NT2/D1 (cell line): ENCODE measurements around the gene WDR86.
A peak's percentile ranks its signal among the peaks of the same experiment; 100 is the strongest.

ENCODE experiments used
- DNase-seq: peaks from one replicate; pipeline ENCODE4 v3.0.0-alpha.2; 2011; ENCODE audit warnings: low read depth, low spot score
- H3K27me3 ChIP-seq: 2 replicates; pipeline ENCODE4 v1.6.0; 2011; ENCODE audit warnings: mild to moderate bottlenecking; ENCODE audit not compliant: insufficient read length, insufficient read depth
- H3K36me3 ChIP-seq: 2 replicates; pipeline ENCODE4 v1.6.1; 2011; ENCODE audit warnings: mild to moderate bottlenecking, low read length, mixed read lengths; ENCODE audit not compliant: insufficient read depth, insufficient read length
- H3K4me1 ChIP-seq: 2 replicates; pipeline ENCODE4 v1.5.1; 2011; ENCODE audit not compliant: insufficient read depth, insufficient read length
- H3K4me3 ChIP-seq: 2 replicates; pipeline ENCODE4 v1.5.1; 2011; ENCODE audit warnings: low read depth; ENCODE audit not compliant: insufficient read length
- H3K9ac ChIP-seq: 2 replicates; pipeline ENCODE4 v1.6.0; 2011; ENCODE audit warnings: low read depth; ENCODE audit not compliant: insufficient read length
- H3K9me3 ChIP-seq: 2 replicates; pipeline ENCODE4 v1.5.1; 2011; ENCODE audit warnings: mild to moderate bottlenecking, low read length; ENCODE audit not compliant: insufficient read depth
- SUZ12 ChIP-seq: IDR thresholded peaks from 2 replicates; pipeline ENCODE4 v1.6.1; 2011; ENCODE audit not compliant: insufficient read length, insufficient read depth; ENCODE audit errors: extremely low read depth
- YY1 ChIP-seq: IDR thresholded peaks from 2 replicates; pipeline ENCODE4 v1.6.1; 2011; ENCODE audit not compliant: insufficient read length, insufficient read depth
- ZNF274 ChIP-seq: IDR thresholded peaks from 2 replicates; pipeline ENCODE4 v1.6.1; 2011; ENCODE audit warnings: mild to moderate bottlenecking, low read depth, low read length

The WDR86 gene

DNA sequence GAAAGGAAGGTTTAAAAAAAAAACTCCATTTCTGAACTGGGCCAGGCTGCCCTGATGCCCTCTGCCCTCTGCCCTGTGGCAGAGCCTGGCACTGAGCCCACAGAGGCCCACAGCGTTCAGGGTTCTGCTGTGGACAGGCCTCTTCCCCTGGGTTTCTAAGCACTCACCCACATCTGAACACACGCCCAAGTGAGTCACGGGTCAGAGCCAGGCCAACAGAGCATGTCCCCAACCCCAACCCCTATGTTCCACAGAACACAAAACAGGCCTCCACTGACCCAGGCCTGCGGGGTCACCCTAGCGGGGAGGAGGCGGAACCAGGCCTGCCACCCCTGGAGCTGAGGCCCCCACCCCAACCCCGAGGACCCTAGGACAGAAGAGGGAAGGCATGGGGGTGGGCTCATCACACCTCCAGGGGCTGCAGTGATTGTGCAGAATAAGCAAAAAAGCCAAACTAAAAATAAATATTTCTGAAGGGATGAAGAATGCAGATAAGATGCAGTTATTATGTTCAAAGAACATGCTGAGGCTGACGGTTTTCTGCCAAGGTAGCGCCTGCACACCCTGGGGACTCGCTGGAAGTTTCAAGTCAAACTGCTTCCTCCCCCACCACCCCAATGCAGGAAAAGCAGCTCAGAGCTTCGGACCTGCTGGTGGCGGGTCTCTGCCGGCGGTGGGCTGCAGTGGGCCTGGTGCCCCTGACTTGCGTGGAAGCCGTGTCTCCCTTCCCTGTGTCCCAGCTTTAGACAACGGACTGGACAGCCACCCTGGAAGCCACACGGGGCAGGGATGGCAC, 5.4 kb downstream of the WDR86 start:
- Histone ChIP-seq H3K9ac (no peak overlapping the region), H3K4me1 (peaks cover 2% of the 10 kb centered on the region), H3K9me3 (no peaks in the 10 kb centered on the region), H3K36me3 (peaks cover 7% of the 10 kb centered on the region), H3K27me3 (no peaks in the 10 kb centered on the region), H3K4me3 (no peak overlapping the region)
- DNase-seq = no peak
- TF ChIP-seq SUZ12 (no peak), YY1 (no peak), ZNF274 (no peak)

GRCh38 chr7:151403764-151404163, 6.1 kb downstream of the WDR86 start:
- peaks cover 2% of the 10 kb centered on the region for H3K4me1 ChIP-seq
- H3K9me3 ChIP-seq = no peaks in the 10 kb centered on the region
- H3K36me3 ChIP-seq = peaks cover 7% of the 10 kb centered on the region
- H3K4me3 ChIP-seq = no peak overlapping the region
- H3K9ac ChIP-seq = no peak overlapping the region
- DNase-seq = no peak
- H3K27me3 ChIP-seq = no peaks in the 10 kb centered on the region
- TF ChIP-seq ZNF274 (no peak), YY1 (no peak), SUZ12 (no peak)

GRCh38 chr7:151402029-151402835, 7.6 kb downstream of the WDR86 start:
- H3K27me3 ChIP-seq = no peaks in the 10 kb centered on the region
- no peak overlapping the region for H3K4me3 ChIP-seq
- H3K4me1 ChIP-seq = peaks cover 2% of the 10 kb centered on the region
- no peak for DNase-seq
- peaks cover 6% of the 10 kb centered on the region for H3K36me3 ChIP-seq
- TF ChIP-seq ZNF274 = no peak
- no peak for TF ChIP-seq SUZ12
- no peak for TF ChIP-seq YY1
- H3K9ac ChIP-seq = no peak overlapping the region
- H3K9me3 ChIP-seq = no peaks in the 10 kb centered on the region

GRCh38 chr7:151400626-151401315, 9.1 kb downstream of the WDR86 start:
- Histone ChIP-seq H3K4me3 (no peak overlapping the region), H3K27me3 (no peaks in the 10 kb centered on the region), H3K4me1 (peaks cover 6% of the 10 kb centered on the region), H3K36me3 (peaks cover 3% of the 10 kb centered on the region), H3K9me3 (no peaks in the 10 kb centered on the region), H3K9ac (no peak overlapping the region)
- no peak for DNase-seq
- TF ChIP-seq SUZ12 (no peak), ZNF274 (no peak), YY1 (no peak)

GRCh38 chr7:151399906-151400305, 9.9 kb downstream of the WDR86 start:
- H3K4me3 ChIP-seq = no peak overlapping the region
- no peaks in the 10 kb centered on the region for H3K27me3 ChIP-seq
- H3K9ac ChIP-seq = peak overlapping the region; percentile 32
- H3K4me1 ChIP-seq = peaks cover 11% of the 10 kb centered on the region
- TF ChIP-seq ZNF274 = no peak
- no peak for TF ChIP-seq YY1
- TF ChIP-seq SUZ12 = no peak
- no peaks in the 10 kb centered on the region for H3K9me3 ChIP-seq
- no peaks in the 10 kb centered on the region for H3K36me3 ChIP-seq
- no peak for DNase-seq

DNA sequence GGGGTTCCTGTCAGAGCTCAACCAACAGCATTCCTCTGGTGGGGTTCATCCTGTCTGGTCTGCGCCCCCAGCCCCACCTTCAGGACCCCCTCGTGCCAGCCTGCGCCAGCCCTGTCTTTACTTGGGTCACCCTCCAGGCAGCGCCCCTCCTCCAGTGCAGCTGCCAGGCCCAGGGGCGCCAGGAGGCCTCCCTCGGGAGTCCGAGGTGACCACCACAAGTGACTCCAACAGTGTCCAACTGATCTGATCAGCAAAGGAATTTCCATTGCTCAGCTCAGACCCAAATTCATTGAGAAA, 10.6 kb downstream of the WDR86 start:
- peaks cover 16% of the 10 kb centered on the region for H3K4me1 ChIP-seq
- no peak overlapping the region for H3K9ac ChIP-seq
- TF ChIP-seq SUZ12 (no peak), ZNF274 (no peak), YY1 (no peak)
- H3K36me3 ChIP-seq = no peaks in the 10 kb centered on the region
- no peak for DNase-seq
- H3K9me3 ChIP-seq = no peaks in the 10 kb centered on the region
- H3K4me3 ChIP-seq = no peak overlapping the region
- H3K27me3 ChIP-seq = no peaks in the 10 kb centered on the region
